DOHH2 (cell line): ENCODE data around the gene ARHGAP24.
"Not testable (repeated sequence)": the region's sequence is repeated elsewhere in the genome, so short reads cannot be mapped to it uniquely, and the experiment has no call there.

ENCODE experiments used
- H3F3A ChIP-seq: fragments of 200-600 bp; sonication (generic), shearing (Covaris generic); 2 replicates; pipeline ENCODE4 v1.6.0; 2016; ENCODE audit warnings: antibody characterized with exemption, mild to moderate bottlenecking; ENCODE audit not compliant: control insufficient read depth, insufficient read depth
- H3K27ac ChIP-seq: fragments of 200-600 bp; sonication (generic); 2 replicates; pipeline ENCODE4 v1.5.1; 2014; ENCODE audit warnings: low read depth, mild to moderate bottlenecking, low read length, moderate library complexity
- H3K27me3 ChIP-seq: fragments of 200-600 bp; sonication (generic); 2 replicates; pipeline ENCODE4 v1.6.1; 2014; ENCODE audit warnings: mild to moderate bottlenecking, low read length, mixed read lengths; ENCODE audit not compliant: control insufficient read depth
- H3K36me3 ChIP-seq: fragments of 200-600 bp; sonication (generic); 2 replicates; pipeline ENCODE4 v1.6.1; 2014; ENCODE audit warnings: mild to moderate bottlenecking, low read length, moderate library complexity, mixed read lengths; ENCODE audit not compliant: control insufficient read depth
- H3K4me1 ChIP-seq: fragments of 200-600 bp; sonication (generic); 2 replicates; pipeline ENCODE4 v1.6.1; 2014; ENCODE audit warnings: mild to moderate bottlenecking, low read length, mixed read lengths; ENCODE audit not compliant: control insufficient read depth
- H3K4me2 ChIP-seq: fragments of 200-600 bp; sonication (generic); 2 replicates; pipeline ENCODE4 v1.6.0; 2014; ENCODE audit warnings: mild to moderate bottlenecking, low read length, moderate library complexity
- H3K4me3 ChIP-seq: fragments of 200-600 bp; sonication (generic); 2 replicates; pipeline ENCODE4 v1.5.1; 2014; ENCODE audit warnings: mild to moderate bottlenecking, low read length, mixed read lengths
- H3K79me2 ChIP-seq: fragments of 200-600 bp; sonication (generic); 2 replicates; pipeline ENCODE4 v1.6.1; 2014; ENCODE audit warnings: mild to moderate bottlenecking, low read length, mixed read lengths; ENCODE audit not compliant: control insufficient read depth
- H3K9me2 ChIP-seq: fragments of 200-600 bp; sonication (generic); replicated peaks from 2 replicates; pipeline ENCODE4 v1.6.1; 2014; ENCODE audit warnings: mild to moderate bottlenecking, low read length, mixed read lengths; ENCODE audit not compliant: control insufficient read depth
- H3K9me3 ChIP-seq: fragments of 200-600 bp; sonication (generic); 2 replicates; pipeline ENCODE4 v1.6.1; 2014; ENCODE audit warnings: antibody characterized with exemption, low read length, mixed read lengths; ENCODE audit not compliant: control insufficient read depth, insufficient read depth
- H4K20me1 ChIP-seq: fragments of 200-600 bp; sonication (generic); 2 replicates; pipeline ENCODE4 v1.6.0; 2014; ENCODE audit warnings: low read depth, mild to moderate bottlenecking, antibody characterized with exemption, low read length, moderate library complexity; ENCODE audit not compliant: control insufficient read depth, insufficient read depth
- CTCF ChIP-seq: fragments of 200-600 bp; sonication (generic); IDR thresholded peaks from one replicate; pipeline ENCODE4 v1.5.1; 2014; ENCODE audit warnings: antibody characterized with exemption, mild to moderate bottlenecking, low read depth, low read length; ENCODE audit not compliant: poor library complexity, severe bottlenecking
- EZH2phosphoT487 ChIP-seq: fragments of 200-600 bp; sonication (generic); IDR thresholded peaks from 2 replicates; pipeline ENCODE4 v1.6.1; 2017; ENCODE audit warnings: borderline replicate concordance, mild to moderate bottlenecking, antibody characterized with exemption, low read length, moderate library complexity, mixed read lengths

The ARHGAP24 gene

GRCh38 chr4:85833302-85833701 lies 358.4 kb downstream of the ARHGAP24 start:
- Histone ChIP-seq H3K4me2 (no peak overlapping the region), H3F3A (no peaks in the 10 kb centered on the region), H3K9me2 (no peaks in the 10 kb centered on the region), H3K79me2 (no peaks in the 10 kb centered on the region), H3K36me3 (no peaks in the 10 kb centered on the region), H3K27ac (no peak overlapping the region), H3K9me3 (no peaks in the 10 kb centered on the region), H4K20me1 (no peaks in the 10 kb centered on the region), H3K27me3 (no peaks in the 10 kb centered on the region), H3K4me3 (no peak overlapping the region), H3K4me1 (no peaks in the 10 kb centered on the region)
- no peak for TF ChIP-seq CTCF
- TF ChIP-seq EZH2phosphoT487 = no peak

- Histone ChIP-seq H3K79me2 (no peaks in the 10 kb centered on the region), H3K9me2 (no peaks in the 10 kb centered on the region), H3K9me3 (no peaks in the 10 kb centered on the region), H3F3A (no peaks in the 10 kb centered on the region), H3K27me3 (no peaks in the 10 kb centered on the region), H3K4me2 (no peak overlapping the region), H3K4me1 (no peaks in the 10 kb centered on the region), H3K36me3 (no peaks in the 10 kb centered on the region), H3K27ac (no peak overlapping the region), H3K4me3 (no peak overlapping the region), H4K20me1 (no peaks in the 10 kb centered on the region)
- TF ChIP-seq EZH2phosphoT487 = no peak
- no peak for TF ChIP-seq CTCF
Observed at GRCh38 chr4:85834934-85835333, 360.0 kb downstream of the ARHGAP24 start.

GRCh38 chr4:85836588-85837438 lies 361.9 kb downstream of the ARHGAP24 start:
- H4K20me1 ChIP-seq = no peaks in the 10 kb centered on the region
- no peaks in the 10 kb centered on the region for H3F3A ChIP-seq
- H3K4me2 ChIP-seq = no peak overlapping the region
- H3K79me2 ChIP-seq = no peaks in the 10 kb centered on the region
- H3K27ac ChIP-seq = no peak overlapping the region
- H3K4me1 ChIP-seq = no peaks in the 10 kb centered on the region
- H3K9me2 ChIP-seq = no peaks in the 10 kb centered on the region
- H3K9me3 ChIP-seq = no peaks in the 10 kb centered on the region
- no peaks in the 10 kb centered on the region for H3K36me3 ChIP-seq
- H3K27me3 ChIP-seq = no peaks in the 10 kb centered on the region
- H3K4me3 ChIP-seq = no peak overlapping the region
- TF ChIP-seq CTCF (no peak), EZH2phosphoT487 (no peak)

- Histone ChIP-seq H3K79me2 (no peaks in the 10 kb centered on the region), H3K4me3 (no peak overlapping the region), H4K20me1 (no peaks in the 10 kb centered on the region), H3K4me1 (no peaks in the 10 kb centered on the region), H3K27me3 (no peaks in the 10 kb centered on the region), H3F3A (no peaks in the 10 kb centered on the region), H3K36me3 (no peaks in the 10 kb centered on the region), H3K9me2 (no peaks in the 10 kb centered on the region), H3K27ac (no peak overlapping the region), H3K4me2 (no peak overlapping the region), H3K9me3 (no peaks in the 10 kb centered on the region)
- TF ChIP-seq EZH2phosphoT487 = no peak
Observed at GRCh38 chr4:85837439-85837733, 362.4 kb downstream of the ARHGAP24 start.

GRCh38 chr4:85839981-85840451 lies 365.1 kb downstream of the ARHGAP24 start:
- not testable (repeated sequence) for H3K4me2 ChIP-seq, H3K4me1 ChIP-seq, H3K9me2 ChIP-seq, H3K79me2 ChIP-seq, H3K27me3 ChIP-seq, H3F3A ChIP-seq, H3K9me3 ChIP-seq, H3K4me3 ChIP-seq, H4K20me1 ChIP-seq, H3K27ac ChIP-seq, H3K36me3 ChIP-seq
